ENCODE results near the gene MLLT3.

GRCh38 chr9:20480249-20480648 is 142.1 kb downstream of the MLLT3 start:
- no peak for TF ChIP-seq CTCF (IDR thresholded peaks at IDR 0.05)
- no peak for TF ChIP-seq POLR2AphosphoS5 (IDR thresholded peaks at IDR 0.05)

All from prostate gland (tissue), 2 donors.